K562 (cell line): ENCODE results near the gene TRNAU1AP. TPM values are rescaled to one million over a fixed set of nuclear protein-coding genes. Genes with fewer than 3 reads are reported as not detected.

ENCODE experiments used
- ATF2 ChIP-seq: sonication (generic); formaldehyde crosslinking; IDR thresholded peaks from 2 replicates; pipeline ENCODE4 v1.8.1; 2022; ENCODE audit warnings: missing genetic modification reagents
- BACH1 ChIP-seq: fragments of 200-800 bp; sonication (Bioruptor generic); IDR thresholded peaks from 2 replicates; pipeline ENCODE4 v1.6.1; 2016; ENCODE audit warnings: missing genetic modification characterization, missing compliant biosample characterization
- E2F1 ChIP-seq: sonication (generic); formaldehyde crosslinking; IDR thresholded peaks from 2 replicates; pipeline ENCODE4 v1.8.1; 2023; ENCODE audit warnings: mild to moderate bottlenecking, missing genetic modification reagents, moderate library complexity
- GTF2E2 ChIP-seq: fragments of 200-800 bp; sonication (Bioruptor generic); IDR thresholded peaks from 2 replicates; pipeline ENCODE4 v1.6.1; 2016; ENCODE audit warnings: missing genetic modification characterization, missing compliant biosample characterization
- GTF3C2 ChIP-seq: IDR thresholded peaks from 3 replicates; pipeline ENCODE4 v1.6.1; 2011; ENCODE audit warnings: borderline replicate concordance, mild to moderate bottlenecking, moderate library complexity; ENCODE audit not compliant: insufficient read length; ENCODE audit errors: extremely low read depth
- MEIS2 ChIP-seq: fragments of 450-650 bp; IDR thresholded peaks from 2 replicates; pipeline ENCODE4 v1.6.1; 2014; ENCODE audit warnings: mild to moderate bottlenecking; ENCODE audit not compliant: partially characterized antibody
- NONO ChIP-seq, 2 experiments: fragments of 200-400 bp in 1 of 2; fragments of 450-650 bp in 1 of 2; formaldehyde crosslinking in 1 of 2; IDR thresholded peaks; 2 replicates each; pipeline ENCODE4 v1.6.1; 2017; ENCODE audit warnings: low read depth in 2 of 2, mild to moderate bottlenecking in 2 of 2, moderate library complexity in 2 of 2, low read length in 1 of 2
- PRMT5 ChIP-seq: sonication (generic); formaldehyde crosslinking; IDR thresholded peaks from 2 replicates; pipeline ENCODE4 v1.5.0; 2020; ENCODE audit warnings: missing genetic modification reagents
- TEAD2 ChIP-seq: fragments of 450-650 bp; IDR thresholded peaks from 2 replicates; pipeline ENCODE4 v1.6.1; 2016; ENCODE audit warnings: missing genetic modification characterization, control low read depth, missing compliant biosample characterization
- THRAP3 ChIP-seq: fragments of 450-650 bp; IDR thresholded peaks from 2 replicates; pipeline ENCODE4 v1.6.1; 2016; ENCODE audit warnings: mild to moderate bottlenecking, inconsistent platforms, borderline replicate concordance
- ZNF449 ChIP-seq: fragments of 250-450 bp; sonication (Bioruptor Pico); IDR thresholded peaks from 2 replicates; pipeline ENCODE4 v1.8.0; 2022; ENCODE audit warnings: moderate library complexity, mild to moderate bottlenecking, inconsistent platforms
- polyA plus RNA-seq, 8 experiments: library from polyadenylated mRNA; depleted of rRNA in 4 of 8; stranded (reverse) in 5 of 8; unstranded in 3 of 8; fragments of >200 nt; fragmentation: Nextera tagmentation in 2 of 8; fragmentation: Illumina TruSeq in 1 of 8; extraction: Ambion mirVana in 2 of 8; extraction: Trizol in 1 of 8; gene quantifications; 2 replicates each; pipeline versions ENCODE4 v1.2.1 to v1.2.3, GENCODE V29; 2011 to 2014; ENCODE audit warnings: inconsistent platforms in 1 of 8, missing spikeins in 1 of 8
- total RNA-seq, 7 experiments: library from RNA; depleted of rRNA in 6 of 7; stranded (reverse); fragments of >200 nt in 6 of 7; fragmentation: Illumina TruSeq in 2 of 7; extraction: Trizol in 2 of 7; gene quantifications; 2 replicates each; pipeline versions ENCODE4 v1.2.1 to v1.2.3, GENCODE V29; 2011 to 2021; ENCODE audit warnings: low replicate concordance in 1 of 7
- TF ChIP-seq, protein P1 (sequence below), 2 experiments: fragments of 150-350 bp in 1 of 2; IDR thresholded peaks; 2 replicates each; pipeline ENCODE4 v1.6.1; 2012 to 2016; ENCODE audit warnings: low read depth in 2 of 2, low read length in 2 of 2, mild to moderate bottlenecking in 1 of 2, moderate library complexity in 1 of 2
- TF ChIP-seq, protein P2 (sequence below): sonication (generic); formaldehyde crosslinking; IDR thresholded peaks from 2 replicates; pipeline ENCODE4 v1.8.1; 2023; ENCODE audit warnings: mild to moderate bottlenecking, missing genetic modification reagents

The TRNAU1AP gene
- total and polyA plus RNA-seq, 9 of the 15 experiments (the other 6 are each of a cell fraction or from before 2014, with no cell fraction given) = 34.9 to 110 (median 46.3) TPM

- TF ChIP-seq MEIS2 = peak; percentile 28
- TF ChIP-seq BACH1 = no peak
- TF ChIP-seq E2F1 (CRISPR knock-in tag) = peak; percentile 98
- TF ChIP-seq, protein P1, sequence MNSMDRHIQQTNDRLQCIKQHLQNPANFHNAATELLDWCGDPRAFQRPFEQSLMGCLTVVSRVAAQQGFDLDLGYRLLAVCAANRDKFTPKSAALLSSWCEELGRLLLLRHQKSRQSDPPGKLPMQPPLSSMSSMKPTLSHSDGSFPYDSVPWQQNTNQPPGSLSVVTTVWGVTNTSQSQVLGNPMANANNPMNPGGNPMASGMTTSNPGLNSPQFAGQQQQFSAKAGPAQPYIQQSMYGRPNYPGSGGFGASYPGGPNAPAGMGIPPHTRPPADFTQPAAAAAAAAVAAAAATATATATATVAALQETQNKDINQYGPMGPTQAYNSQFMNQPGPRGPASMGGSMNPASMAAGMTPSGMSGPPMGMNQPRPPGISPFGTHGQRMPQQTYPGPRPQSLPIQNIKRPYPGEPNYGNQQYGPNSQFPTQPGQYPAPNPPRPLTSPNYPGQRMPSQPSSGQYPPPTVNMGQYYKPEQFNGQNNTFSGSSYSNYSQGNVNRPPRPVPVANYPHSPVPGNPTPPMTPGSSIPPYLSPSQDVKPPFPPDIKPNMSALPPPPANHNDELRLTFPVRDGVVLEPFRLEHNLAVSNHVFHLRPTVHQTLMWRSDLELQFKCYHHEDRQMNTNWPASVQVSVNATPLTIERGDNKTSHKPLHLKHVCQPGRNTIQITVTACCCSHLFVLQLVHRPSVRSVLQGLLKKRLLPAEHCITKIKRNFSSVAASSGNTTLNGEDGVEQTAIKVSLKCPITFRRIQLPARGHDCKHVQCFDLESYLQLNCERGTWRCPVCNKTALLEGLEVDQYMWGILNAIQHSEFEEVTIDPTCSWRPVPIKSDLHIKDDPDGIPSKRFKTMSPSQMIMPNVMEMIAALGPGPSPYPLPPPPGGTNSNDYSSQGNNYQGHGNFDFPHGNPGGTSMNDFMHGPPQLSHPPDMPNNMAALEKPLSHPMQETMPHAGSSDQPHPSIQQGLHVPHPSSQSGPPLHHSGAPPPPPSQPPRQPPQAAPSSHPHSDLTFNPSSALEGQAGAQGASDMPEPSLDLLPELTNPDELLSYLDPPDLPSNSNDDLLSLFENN (IDR thresholded peaks at IDR 0.05; ENCODE audit: low read depth in 2 of 2, low read length in 2 of 2) = peak in 1 of 2 experiments; percentile 93; a peak in 2 of 4 replicates
- TF ChIP-seq, protein P2, sequence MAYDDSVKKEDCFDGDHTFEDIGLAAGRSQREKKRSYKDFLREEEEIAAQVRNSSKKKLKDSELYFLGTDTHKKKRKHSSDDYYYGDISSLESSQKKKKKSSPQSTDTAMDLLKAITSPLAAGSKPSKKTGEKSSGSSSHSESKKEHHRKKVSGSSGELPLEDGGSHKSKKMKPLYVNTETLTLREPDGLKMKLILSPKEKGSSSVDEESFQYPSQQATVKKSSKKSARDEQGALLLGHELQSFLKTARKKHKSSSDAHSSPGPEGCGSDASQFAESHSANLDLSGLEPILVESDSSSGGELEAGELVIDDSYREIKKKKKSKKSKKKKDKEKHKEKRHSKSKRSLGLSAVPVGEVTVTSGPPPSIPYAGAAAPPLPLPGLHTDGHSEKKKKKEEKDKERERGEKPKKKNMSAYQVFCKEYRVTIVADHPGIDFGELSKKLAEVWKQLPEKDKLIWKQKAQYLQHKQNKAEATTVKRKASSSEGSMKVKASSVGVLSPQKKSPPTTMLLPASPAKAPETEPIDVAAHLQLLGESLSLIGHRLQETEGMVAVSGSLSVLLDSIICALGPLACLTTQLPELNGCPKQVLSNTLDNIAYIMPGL (CRISPR knock-in tag) = peak; percentile 86; the same call in 1 of the 2 replicates
- peak; percentile 100 for TF ChIP-seq GTF2E2
- no peak for TF ChIP-seq GTF3C2
- 0 out of 2 replicates have a peak, but pooled peaks have one; percentile 34 for TF ChIP-seq THRAP3
- no peak for TF ChIP-seq ZNF449 (CRISPR knock-in tag)
- no peak for TF ChIP-seq ATF2 (CRISPR knock-in tag)
- no peak; the same call in 1 of the 2 replicates for TF ChIP-seq PRMT5 (CRISPR knock-in tag)
- no peak for TF ChIP-seq TEAD2 (tag)
- peak; percentile 90 to 100 for TF ChIP-seq NONO (IDR thresholded peaks at IDR 0.05; ENCODE audit: low read depth in 2 of 2, low read length in 1 of 2)
Observed at GRCh38 chr1:28581531-28582247, 28.8 kb downstream of the TRNAU1AP start (continued).
